ENCODE measurements around the gene SMARCA2.

Gene SMARCA2

GRCh38 chr9:2087500-2088313 is 72.6 kb downstream of the SMARCA2 start:
- no peak for DNase-seq

DNA sequence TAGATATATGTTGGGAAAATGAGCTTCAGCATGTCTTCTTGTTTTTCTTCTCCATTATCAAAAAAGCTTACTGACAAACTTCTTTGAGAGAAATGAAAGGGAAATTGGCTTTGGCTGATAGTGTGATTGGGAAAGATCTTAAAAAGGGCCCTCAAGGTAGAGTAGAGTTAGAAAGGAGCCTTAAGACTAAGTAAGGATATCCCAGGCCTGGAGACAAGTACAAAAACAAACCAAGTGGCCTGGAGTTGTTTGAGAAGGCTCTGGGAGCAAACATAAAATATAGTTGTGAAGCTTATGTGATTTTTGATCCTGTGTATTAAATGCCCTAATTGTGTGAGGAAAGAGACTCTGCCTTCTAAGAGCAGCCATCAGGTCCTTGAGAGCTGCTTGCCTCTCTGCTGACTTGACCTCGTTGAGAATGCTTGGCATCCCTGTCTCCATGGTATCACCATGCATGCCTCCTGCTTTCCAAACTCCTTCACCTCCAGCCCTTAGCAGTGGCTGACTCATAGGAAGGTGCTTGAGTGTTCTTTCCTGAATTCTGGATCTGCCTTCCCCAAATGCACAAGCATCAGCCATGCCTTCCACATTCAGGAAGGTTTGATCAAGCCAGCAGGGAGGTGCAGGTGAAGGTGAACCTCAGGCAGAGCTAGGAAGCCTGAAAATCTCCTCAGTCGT is 78.9 kb downstream of the SMARCA2 start:
- DNase-seq, result no peak

GRCh38 chr9:2096376-2096970 is 81.3 kb downstream of the SMARCA2 start:
- DNase-seq, result no peak

DNA sequence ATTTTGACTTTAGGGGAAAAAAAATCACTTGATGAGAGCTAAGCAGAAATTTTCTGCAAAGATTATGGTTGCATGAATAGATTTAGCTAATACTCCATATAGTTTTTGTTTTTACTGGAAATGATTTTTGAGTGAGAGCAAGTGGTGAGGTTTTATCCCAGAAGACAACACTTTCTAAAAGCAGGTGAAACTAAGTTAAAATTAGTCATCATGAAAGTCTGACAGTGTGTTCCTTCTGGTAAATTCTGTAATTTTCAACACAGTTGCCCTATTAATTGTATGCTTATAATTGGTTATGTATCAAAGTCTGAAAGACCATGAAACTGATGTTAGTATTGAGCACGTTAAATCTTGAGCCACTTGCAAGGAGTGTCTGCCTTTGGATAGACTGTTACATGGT is 91.5 kb downstream of the SMARCA2 start:
- DNase-seq, result no peak

DNA sequence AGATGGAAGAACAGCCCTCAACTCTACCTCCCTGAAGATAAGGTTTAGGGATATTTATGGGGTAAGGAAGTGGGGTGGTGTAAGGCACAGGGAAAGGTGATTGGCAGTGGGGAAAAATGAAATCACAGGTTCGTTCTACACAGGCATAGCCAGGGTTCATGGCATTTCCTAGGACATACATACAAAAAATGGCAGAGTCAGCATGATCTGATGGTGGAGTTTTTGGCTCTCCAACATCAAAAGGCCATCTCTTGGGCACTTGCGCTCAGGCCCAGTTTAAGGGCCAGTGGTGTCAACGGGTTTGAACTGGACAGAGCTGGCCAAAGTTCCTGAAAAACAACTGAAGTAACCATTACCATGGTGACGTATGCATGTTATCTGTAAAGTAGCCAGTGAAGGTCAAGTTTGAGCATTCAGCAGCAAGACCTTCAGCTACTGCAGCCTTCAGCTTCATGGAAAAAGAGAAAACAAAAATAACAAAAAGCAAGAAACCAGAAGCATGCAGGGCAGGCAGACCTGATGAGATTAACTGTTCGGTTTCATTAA is 92.8 kb downstream of the SMARCA2 start:
- no peak for DNase-seq

DNA sequence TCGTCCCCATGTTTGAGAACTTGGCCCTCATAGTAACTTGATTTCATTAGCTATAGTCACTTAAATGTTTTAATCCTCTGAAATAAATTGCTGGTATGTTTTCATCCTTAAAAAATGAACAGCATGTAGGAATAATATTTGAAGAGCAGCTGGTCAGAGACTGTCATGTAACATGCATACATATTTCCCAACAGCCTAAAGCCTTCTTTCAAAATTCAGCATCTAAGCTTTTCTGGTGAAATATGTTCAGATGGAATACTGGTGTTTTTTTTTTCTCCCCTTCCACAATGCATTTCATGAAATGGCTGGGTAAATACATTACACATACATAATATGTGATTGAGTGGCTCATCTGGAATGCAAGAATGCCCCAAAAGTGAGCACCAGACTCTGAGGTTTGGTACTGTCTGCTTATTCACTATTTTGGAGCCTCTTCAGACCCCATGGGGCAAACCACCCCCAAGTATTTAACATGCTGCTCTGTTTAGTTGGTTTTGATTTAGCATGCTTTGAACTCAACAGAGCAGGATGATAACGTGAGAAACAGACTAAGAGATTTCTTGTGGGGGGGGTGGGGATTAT is 94.0 kb downstream of the SMARCA2 start:
- no peak for DNase-seq

DNA sequence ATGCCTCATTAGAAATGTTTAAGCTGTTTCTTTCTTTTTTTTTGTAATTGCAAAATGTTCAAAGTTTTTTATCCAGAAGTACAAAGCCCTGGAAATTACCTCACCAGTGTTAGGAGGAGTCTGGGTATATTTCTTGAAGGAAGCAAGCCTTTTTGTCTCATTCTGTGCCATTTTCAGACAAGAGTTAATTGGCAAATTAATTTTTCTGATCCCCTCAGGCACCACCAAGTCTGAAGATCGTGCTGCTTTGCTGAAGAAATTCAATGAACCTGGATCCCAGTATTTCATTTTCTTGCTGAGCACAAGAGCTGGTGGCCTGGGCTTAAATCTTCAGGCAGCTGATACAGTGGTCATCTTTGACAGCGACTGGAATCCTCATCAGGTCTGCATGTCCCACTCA is 94.9 kb downstream of the SMARCA2 start:
- DNase-seq, result no peak

DNA sequence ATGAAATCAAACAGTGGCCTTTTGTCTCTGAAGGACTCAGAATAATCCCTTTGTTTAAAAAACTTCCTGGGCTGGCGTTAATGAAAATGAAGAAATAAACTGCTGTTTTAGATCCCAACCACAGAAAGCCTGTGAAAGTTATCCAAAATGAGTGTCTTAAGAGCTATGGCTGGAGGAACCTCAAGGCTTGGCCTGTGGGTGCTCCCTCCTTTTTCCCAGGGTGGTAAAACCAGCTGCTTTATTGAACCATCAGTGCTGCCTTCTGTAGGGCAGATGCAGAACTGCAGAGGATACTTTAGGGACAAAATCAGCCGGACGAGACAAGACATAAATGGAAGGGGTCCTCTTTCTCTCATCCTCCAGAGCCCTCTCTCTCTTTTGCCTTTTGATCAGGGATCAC is 100.9 kb downstream of the SMARCA2 start:
- DNase-seq, result no peak

GRCh38 chr9:2117527-2117926 is 102.4 kb downstream of the SMARCA2 start:
- DNase-seq, result no peak

DNA sequence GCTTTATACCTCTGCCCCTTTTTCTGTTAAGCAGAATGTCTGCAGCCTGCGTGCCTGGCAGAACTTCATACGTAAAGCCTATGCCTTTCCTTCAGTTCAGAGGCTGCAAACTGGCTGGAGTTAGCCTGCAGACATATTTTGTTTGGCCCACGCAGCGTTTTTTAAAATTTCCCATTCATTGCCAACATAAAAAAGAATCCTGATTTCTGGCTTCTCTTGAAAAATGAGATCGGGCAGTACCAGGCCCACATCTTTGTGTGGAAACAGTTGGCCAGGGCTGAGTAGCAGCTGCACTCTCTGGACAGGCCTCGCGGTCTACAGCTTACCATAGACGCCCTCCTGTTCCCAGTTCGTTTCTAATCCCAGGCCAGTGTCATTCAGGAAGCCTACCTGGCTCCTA is 104.4 kb downstream of the SMARCA2 start:
- DNase-seq, result no peak

GRCh38 chr9:2120926-2121689 is 106.0 kb downstream of the SMARCA2 start:
- no peak for DNase-seq

DNA sequence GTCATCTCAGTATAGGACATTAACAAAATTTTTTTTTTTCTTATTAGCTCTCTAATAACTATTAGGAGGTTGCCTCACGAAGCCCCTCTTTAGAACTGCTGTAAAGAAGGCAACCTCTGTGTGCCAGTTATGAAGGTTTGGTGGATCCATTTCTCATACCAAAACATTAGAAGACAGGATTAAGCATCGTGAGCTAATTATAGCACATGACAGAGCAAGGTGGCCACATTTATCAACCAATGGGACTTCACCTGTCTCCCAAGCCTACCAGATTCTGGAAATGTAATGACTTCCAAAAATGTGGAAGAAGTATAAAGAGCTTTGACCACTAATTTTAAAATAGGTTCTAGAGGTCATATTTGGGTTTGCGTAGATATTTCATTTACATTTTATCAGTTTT is 107.2 kb downstream of the SMARCA2 start:
- DNase-seq, result no peak

GRCh38 chr9:2125906-2126305 is 110.8 kb downstream of the SMARCA2 start:
- DNase-seq, result no peak

DNA sequence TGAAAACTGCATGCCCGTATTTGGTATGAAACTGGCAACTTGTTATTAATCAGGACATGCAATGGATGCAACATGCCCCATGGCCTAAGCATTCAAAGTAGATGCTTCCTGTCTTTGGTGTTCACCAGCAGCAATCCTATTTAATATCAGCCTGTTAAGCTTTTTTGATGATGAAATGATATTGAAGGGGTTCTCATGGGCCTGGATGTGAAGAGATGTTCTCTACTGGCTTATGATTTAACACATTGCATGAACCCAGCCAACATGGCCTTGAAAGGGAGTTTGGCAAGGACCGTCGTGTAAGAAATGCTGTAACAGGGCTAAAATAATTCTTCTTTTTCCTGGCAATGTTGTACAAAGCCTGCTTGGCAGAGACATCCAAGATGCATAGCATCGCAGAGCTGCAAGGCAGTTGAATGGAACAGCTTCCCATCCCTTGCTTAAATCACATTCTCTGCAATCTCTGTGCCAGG is 111.2 kb downstream of the SMARCA2 start:
- DNase-seq, result no peak

GRCh38 chr9:2127486-2127885 is 112.3 kb downstream of the SMARCA2 start:
- DNase-seq, result no peak

DNA sequence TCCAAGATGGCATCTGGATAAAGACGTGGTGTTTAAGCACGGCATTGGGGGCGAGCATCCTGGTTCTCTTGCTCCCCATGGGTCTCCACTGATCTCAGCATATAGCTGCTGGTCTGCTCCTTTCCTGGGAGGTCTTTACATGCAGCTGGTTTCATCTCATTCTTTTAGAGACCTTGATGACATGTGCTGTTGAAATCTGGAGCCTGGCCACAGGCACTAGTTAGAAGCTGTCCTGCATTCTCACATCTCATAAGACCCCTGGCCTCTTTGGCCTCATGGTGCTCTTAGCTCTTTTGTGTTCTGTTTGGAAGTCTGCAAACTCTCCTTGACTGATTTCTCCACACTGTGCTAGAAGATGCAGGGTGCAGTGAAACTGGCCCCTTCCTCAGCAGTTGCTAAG is 113.0 kb downstream of the SMARCA2 start:
- DNase-seq, result no peak

- DNase-seq, result no peak
Observed at GRCh38 chr9:2128618-2129017, 113.5 kb downstream of the SMARCA2 start.

DNA sequence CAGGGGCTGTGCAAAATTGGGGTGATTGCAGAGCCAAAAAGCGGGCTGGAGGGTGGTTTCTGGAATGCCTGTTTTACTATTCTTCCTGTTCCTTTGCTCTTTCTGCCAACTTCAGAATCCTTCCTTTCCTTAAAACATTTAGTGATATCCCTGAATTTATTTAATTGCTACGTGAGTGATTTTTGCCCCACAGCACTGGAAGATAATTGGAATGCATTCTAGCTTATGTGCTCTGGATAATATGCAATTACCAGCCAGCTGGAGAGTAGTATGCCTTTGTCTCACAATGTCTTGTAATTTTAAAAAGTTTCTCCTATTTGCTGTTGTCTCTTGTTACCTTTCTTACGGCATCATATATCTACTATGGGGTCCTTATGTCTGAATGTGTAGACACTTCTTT is 115.8 kb downstream of the SMARCA2 start:
- no peak for DNase-seq

- DNase-seq, result no peak
Observed at GRCh38 chr9:2132484-2133082, 117.4 kb downstream of the SMARCA2 start.

GRCh38 chr9:2134391-2134790 is 119.2 kb downstream of the SMARCA2 start:
- no peak for DNase-seq

GRCh38 chr9:2138646-2139045 is 123.5 kb downstream of the SMARCA2 start:
- no peak for DNase-seq
